ENCODE data around the gene EFCAB14. TPM values are rescaled to one million over a fixed set of nuclear protein-coding genes. Genes with fewer than 3 reads are reported as not detected.

EFCAB14 gene
- polyA plus RNA-seq, 4 donors = 25.0 to 80.0 (median 28.2) TPM

DNA sequence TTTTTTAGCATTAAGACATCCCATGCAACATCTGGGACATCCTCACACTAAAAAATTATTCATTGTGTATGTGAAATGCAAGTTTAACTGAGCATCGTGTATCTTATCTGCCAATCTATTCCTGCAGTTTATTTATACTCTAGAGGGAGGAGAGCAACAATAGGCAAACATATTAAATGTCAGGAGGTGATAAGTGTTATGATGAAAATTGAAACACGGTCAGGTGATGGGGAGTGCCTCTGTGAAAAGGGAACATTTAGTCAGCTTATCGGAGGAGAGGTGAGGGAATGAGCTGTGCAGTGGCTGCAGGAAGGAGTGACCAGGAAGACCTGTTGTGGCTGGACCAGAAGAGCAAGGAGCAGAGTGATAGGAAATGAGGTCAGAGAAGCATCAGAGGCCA is 775 bp upstream of the EFCAB14 start:
- peak overlapping the region; percentile 30 to 92 (median 63) for H3K27ac ChIP-seq (ENCODE audit: low read depth in 1 of 3, low read length in 2 of 3)
- WGBS, 3 donors = 6 to 12% (median 8%) methylated on average over 3 of the region's 3 CpGs
- H3K9me3 ChIP-seq (ENCODE audit: control insufficient read depth in 2 of 2, insufficient read depth in 1 of 2, low read depth in 1 of 2, low read length in 1 of 2) = no peaks in the 10 kb centered on the region
- peaks cover 3 to 20% (median 18%) of the 10 kb centered on the region in 3 donors for H3K4me1 ChIP-seq (ENCODE audit: control insufficient read depth in 3 of 3, insufficient read depth in 2 of 3, low read depth in 1 of 3, low read length in 2 of 3)
- no peak for FAIRE-seq
- H3K36me3 ChIP-seq (ENCODE audit: control insufficient read depth in 3 of 3, insufficient read depth in 2 of 3, low read depth in 1 of 3, low read length in 3 of 3) = peaks cover 0 to 3% (median 2%) of the 10 kb centered on the region in 3 donors
- no peaks in the 10 kb centered on the region for H3K27me3 ChIP-seq (ENCODE audit: control insufficient read depth in 3 of 3, insufficient read depth in 3 of 3, low read length in 3 of 3)
- peak; percentile 44 to 83 for DNase-seq
- no peak overlapping the region for H3K4me3 ChIP-seq (ENCODE audit: low read depth in 1 of 3, low read length in 3 of 3)

DNA sequence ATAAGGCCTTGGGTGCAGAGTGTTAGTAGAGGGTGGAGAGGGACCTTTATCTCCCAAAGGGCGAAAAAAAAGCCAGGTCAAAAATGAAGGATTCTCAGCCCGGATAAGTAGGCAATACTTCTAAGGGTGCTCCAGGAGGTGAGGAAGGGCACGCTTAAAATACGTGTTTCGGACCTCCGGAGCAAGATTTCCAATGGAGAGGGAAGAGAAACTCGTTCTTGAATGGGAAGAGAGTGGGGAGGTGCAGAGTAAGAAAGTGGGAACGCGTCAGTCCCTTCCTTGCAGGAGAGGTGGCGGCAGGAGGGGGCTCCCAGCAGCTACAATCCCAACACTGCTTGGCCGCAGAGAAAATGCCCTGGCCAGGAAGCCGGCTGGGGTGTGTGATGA is 581 bp downstream of the EFCAB14 start:
- WGBS, 3 donors = 1 to 3% (median 2%) methylated on average over 12 of the region's 12 CpGs
- no peaks in the 10 kb centered on the region for H3K27me3 ChIP-seq (ENCODE audit: control insufficient read depth in 3 of 3, insufficient read depth in 3 of 3, low read length in 3 of 3)
- FAIRE-seq = no peak
- no peaks in the 10 kb centered on the region for H3K9me3 ChIP-seq (ENCODE audit: control insufficient read depth in 2 of 2, insufficient read depth in 1 of 2, low read depth in 1 of 2, low read length in 1 of 2)
- peaks cover 3 to 8% (median 4%) of the 10 kb centered on the region in 3 donors for H3K36me3 ChIP-seq (ENCODE audit: control insufficient read depth in 3 of 3, insufficient read depth in 2 of 3, low read depth in 1 of 3, low read length in 3 of 3)
- H3K27ac ChIP-seq (ENCODE audit: low read depth in 1 of 3, low read length in 2 of 3) = peak overlapping the region; percentile 52 to 92 (median 85)
- H3K4me3 ChIP-seq (ENCODE audit: low read depth in 1 of 3, low read length in 3 of 3) = peak overlapping the region; percentile 94 to 99 (median 97)
- H3K4me1 ChIP-seq (ENCODE audit: control insufficient read depth in 3 of 3, insufficient read depth in 2 of 3, low read depth in 1 of 3, low read length in 2 of 3) = peaks cover 3 to 20% (median 18%) of the 10 kb centered on the region in 3 donors
- peak in 1 of 2 donors; percentile 16 for DNase-seq

DNA sequence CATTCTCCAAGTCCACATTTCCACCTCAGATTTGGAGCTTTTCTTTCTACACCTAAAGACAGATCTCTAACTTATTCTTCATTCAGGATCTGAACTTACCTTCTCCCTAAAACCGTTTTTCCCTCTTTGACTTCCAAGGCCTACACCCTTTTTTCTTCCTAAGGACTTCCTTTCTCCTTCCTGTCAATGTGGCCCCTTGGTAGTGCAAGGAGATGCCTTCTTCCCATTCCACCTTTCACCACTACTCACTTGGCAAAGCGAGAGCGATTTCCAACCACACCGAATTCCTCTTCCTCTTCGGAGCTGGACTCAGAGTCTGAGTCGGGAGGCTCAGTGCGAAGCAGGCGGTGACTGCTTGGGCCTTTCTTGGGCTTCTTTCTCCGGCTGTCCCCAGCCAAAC is 1.3 kb downstream of the EFCAB14 start:
- Histone ChIP-seq H3K9me3 (ENCODE audit: control insufficient read depth in 2 of 2, insufficient read depth in 1 of 2, low read depth in 1 of 2, low read length in 1 of 2) (no peaks in the 10 kb centered on the region), H3K4me3 (ENCODE audit: low read depth in 1 of 3, low read length in 3 of 3) (peak overlapping the region in 2 of 3 donors; percentile 94 to 97), H3K36me3 (ENCODE audit: control insufficient read depth in 3 of 3, insufficient read depth in 2 of 3, low read depth in 1 of 3, low read length in 3 of 3) (peaks cover 3 to 8% (median 4%) of the 10 kb centered on the region in 3 donors), H3K27me3 (ENCODE audit: control insufficient read depth in 3 of 3, insufficient read depth in 3 of 3, low read length in 3 of 3) (no peaks in the 10 kb centered on the region), H3K4me1 (ENCODE audit: control insufficient read depth in 3 of 3, insufficient read depth in 2 of 3, low read depth in 1 of 3, low read length in 2 of 3) (peaks cover 3 to 20% (median 18%) of the 10 kb centered on the region in 3 donors), H3K27ac (ENCODE audit: low read depth in 1 of 3, low read length in 2 of 3) (no peak overlapping the region)
- DNase-seq (peak in 1 of 2 donors; percentile 39), FAIRE-seq (no peak)
- 39 to 62% (median 53%) methylated on average over 9 of the region's 9 CpGs for WGBS, 3 donors

DNA sequence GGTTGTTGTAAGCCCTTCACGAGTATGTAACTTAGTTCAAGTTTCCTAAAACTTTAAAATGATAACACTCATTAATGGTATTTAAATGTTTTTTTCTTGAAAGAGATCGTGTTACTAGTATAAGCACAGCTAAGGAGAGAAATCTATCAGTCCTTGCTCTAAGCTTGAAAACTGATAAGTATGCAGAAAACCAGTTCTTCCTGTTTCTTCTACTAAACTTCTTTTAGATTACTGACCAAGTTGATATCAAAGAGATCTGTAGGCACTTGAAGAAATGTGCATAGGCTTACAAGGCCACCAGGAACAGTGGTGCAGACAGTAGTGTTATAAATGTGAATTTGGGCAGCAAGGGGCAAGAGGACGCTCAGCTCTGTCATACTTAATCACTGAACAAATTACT is 3.9 kb downstream of the EFCAB14 start:
- Histone ChIP-seq H3K9me3 (ENCODE audit: control insufficient read depth in 2 of 2, insufficient read depth in 1 of 2, low read depth in 1 of 2, low read length in 1 of 2) (no peaks in the 10 kb centered on the region), H3K4me3 (ENCODE audit: low read depth in 1 of 3, low read length in 3 of 3) (no peak overlapping the region), H3K4me1 (ENCODE audit: control insufficient read depth in 3 of 3, insufficient read depth in 2 of 3, low read depth in 1 of 3, low read length in 2 of 3) (peaks cover 3 to 30% (median 18%) of the 10 kb centered on the region in 3 donors), H3K27ac (ENCODE audit: low read depth in 1 of 3, low read length in 2 of 3) (no peak overlapping the region), H3K36me3 (ENCODE audit: control insufficient read depth in 3 of 3, insufficient read depth in 2 of 3, low read depth in 1 of 3, low read length in 3 of 3) (peaks cover 3 to 10% (median 7%) of the 10 kb centered on the region in 3 donors), H3K27me3 (ENCODE audit: control insufficient read depth in 3 of 3, insufficient read depth in 3 of 3, low read length in 3 of 3) (no peaks in the 10 kb centered on the region)
- no peak for DNase-seq
- 23 to 51% (median 31%) methylated on average over 3 of the region's 3 CpGs for WGBS, 3 donors
- FAIRE-seq = no peak

DNA sequence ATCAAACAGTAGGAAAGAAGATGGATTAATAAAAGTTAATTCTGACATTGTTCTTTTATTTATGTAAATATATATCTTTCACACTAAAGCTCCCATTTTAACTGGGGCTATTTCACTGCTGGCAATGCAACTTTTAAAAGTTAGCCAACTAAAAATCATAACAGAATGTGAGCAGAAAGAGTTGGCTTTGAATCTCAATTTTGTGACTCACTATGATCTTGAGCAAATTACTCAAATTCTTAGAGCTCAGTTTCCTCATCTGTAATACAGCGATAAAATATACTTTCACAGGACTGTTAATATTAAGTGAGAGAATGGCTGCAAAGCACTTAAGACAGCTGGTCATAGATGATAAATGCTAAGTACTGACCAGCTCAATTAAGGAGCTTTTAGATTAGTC is 10.8 kb downstream of the EFCAB14 start:
- 89 to 96% (median 94%) methylated on average over 1 of the region's 1 CpG for WGBS, 3 donors
- FAIRE-seq (no peak), DNase-seq (no peak)
- Histone ChIP-seq H3K4me1 (ENCODE audit: control insufficient read depth in 3 of 3, insufficient read depth in 2 of 3, low read depth in 1 of 3, low read length in 2 of 3) (peaks cover 0 to 11% (median 0%) of the 10 kb centered on the region in 3 donors), H3K27me3 (ENCODE audit: control insufficient read depth in 3 of 3, insufficient read depth in 3 of 3, low read length in 3 of 3) (no peaks in the 10 kb centered on the region), H3K27ac (ENCODE audit: low read depth in 1 of 3, low read length in 2 of 3) (no peak overlapping the region), H3K4me3 (ENCODE audit: low read depth in 1 of 3, low read length in 3 of 3) (no peak overlapping the region), H3K9me3 (ENCODE audit: control insufficient read depth in 2 of 2, insufficient read depth in 1 of 2, low read depth in 1 of 2, low read length in 1 of 2) (no peaks in the 10 kb centered on the region), H3K36me3 (ENCODE audit: control insufficient read depth in 3 of 3, insufficient read depth in 2 of 3, low read depth in 1 of 3, low read length in 3 of 3) (peaks cover 7 to 24% (median 12%) of the 10 kb centered on the region in 3 donors)

DNA sequence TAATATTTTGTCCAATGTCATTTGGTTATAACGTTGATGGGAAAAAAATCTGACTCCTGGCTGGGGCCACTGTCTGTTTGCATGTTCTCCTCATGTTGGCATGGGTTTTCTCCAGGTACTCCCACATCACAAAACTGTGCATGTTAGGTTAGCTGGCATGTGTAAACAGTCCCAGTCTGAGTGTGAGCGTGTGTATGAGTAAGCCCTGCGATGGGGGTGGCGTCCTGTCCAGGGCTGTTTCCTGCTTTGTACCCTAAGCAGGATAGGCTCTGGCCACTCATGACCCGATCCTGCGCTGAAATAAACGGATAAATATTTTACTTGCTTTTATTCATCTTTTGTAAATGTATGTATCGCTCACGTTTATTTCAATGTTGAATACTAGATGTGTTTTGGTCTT is 13.5 kb downstream of the EFCAB14 start:
- Histone ChIP-seq H3K9me3 (ENCODE audit: control insufficient read depth in 2 of 2, insufficient read depth in 1 of 2, low read depth in 1 of 2, low read length in 1 of 2) (no peaks in the 10 kb centered on the region), H3K4me3 (ENCODE audit: low read depth in 1 of 3, low read length in 3 of 3) (no peak overlapping the region), H3K4me1 (ENCODE audit: control insufficient read depth in 3 of 3, insufficient read depth in 2 of 3, low read depth in 1 of 3, low read length in 2 of 3) (no peaks in the 10 kb centered on the region), H3K36me3 (ENCODE audit: control insufficient read depth in 3 of 3, insufficient read depth in 2 of 3, low read depth in 1 of 3, low read length in 3 of 3) (peaks cover 7 to 27% (median 11%) of the 10 kb centered on the region in 3 donors), H3K27me3 (ENCODE audit: control insufficient read depth in 3 of 3, insufficient read depth in 3 of 3, low read length in 3 of 3) (no peaks in the 10 kb centered on the region), H3K27ac (ENCODE audit: low read depth in 1 of 3, low read length in 2 of 3) (no peak overlapping the region)
- DNase-seq (no peak), FAIRE-seq (no peak)
- 80 to 85% (median 83%) methylated on average over 9 of the region's 9 CpGs for WGBS, 3 donors

DNA sequence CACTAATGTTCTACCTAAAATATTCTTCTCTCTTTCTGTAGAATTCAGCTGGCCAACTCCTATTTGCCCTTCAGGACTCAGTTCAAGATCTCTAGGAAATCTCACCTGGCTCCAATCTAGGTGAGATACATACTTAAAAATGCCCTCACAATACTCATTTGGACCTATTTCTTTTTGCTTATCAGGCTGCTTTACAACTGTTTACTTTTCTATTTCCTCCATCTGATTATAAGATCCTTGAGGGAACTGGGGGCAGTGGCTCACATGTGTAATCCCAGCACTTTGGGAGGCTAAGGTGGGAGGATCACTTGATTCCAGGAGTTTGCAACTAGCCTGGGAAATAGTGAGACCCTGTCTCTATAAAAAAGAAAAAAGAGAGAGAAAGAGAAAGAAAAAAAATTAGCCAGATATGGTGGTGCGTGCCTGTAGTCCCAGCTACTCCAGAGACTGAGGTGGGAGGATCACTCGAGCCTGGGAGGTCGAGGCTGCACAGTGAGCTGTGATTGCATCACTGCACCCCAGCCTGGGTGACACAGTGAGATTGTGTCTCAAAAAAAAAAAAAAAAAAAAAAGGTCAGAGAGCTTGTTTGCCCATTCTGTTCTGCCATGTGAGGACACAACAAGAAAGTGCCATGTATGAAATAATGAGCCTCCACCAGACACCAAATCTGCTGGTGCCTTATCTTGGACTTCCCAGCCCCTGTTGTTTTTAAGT is 14.8 kb downstream of the EFCAB14 start:
- Histone ChIP-seq H3K4me3 (ENCODE audit: low read depth in 1 of 3, low read length in 3 of 3) (no peak overlapping the region), H3K27me3 (ENCODE audit: control insufficient read depth in 3 of 3, insufficient read depth in 3 of 3, low read length in 3 of 3) (no peaks in the 10 kb centered on the region), H3K4me1 (ENCODE audit: control insufficient read depth in 3 of 3, insufficient read depth in 2 of 3, low read depth in 1 of 3, low read length in 2 of 3) (no peaks in the 10 kb centered on the region), H3K9me3 (ENCODE audit: control insufficient read depth in 2 of 2, insufficient read depth in 1 of 2, low read depth in 1 of 2, low read length in 1 of 2) (no peaks in the 10 kb centered on the region), H3K27ac (ENCODE audit: low read depth in 1 of 3, low read length in 2 of 3) (no peak overlapping the region), H3K36me3 (ENCODE audit: control insufficient read depth in 3 of 3, insufficient read depth in 2 of 3, low read depth in 1 of 3, low read length in 3 of 3) (peaks cover 7 to 19% (median 8%) of the 10 kb centered on the region in 3 donors)
- WGBS, 3 donors = 63 to 76% (median 67%) methylated on average over 3 of the region's 3 CpGs
- DNase-seq (no peak), FAIRE-seq (no peak)

GRCh38 chr1:46699666-46700065 is 19.2 kb downstream of the EFCAB14 start:
- H3K27me3 ChIP-seq (ENCODE audit: control insufficient read depth in 3 of 3, insufficient read depth in 3 of 3, low read length in 3 of 3) = no peaks in the 10 kb centered on the region
- 53 to 78% (median 54%) methylated on average over 3 of the region's 3 CpGs for WGBS, 3 donors
- DNase-seq (no peak), FAIRE-seq (no peak)
- H3K4me3 ChIP-seq (ENCODE audit: low read depth in 1 of 3, low read length in 3 of 3) = no peak overlapping the region
- H3K27ac ChIP-seq (ENCODE audit: low read depth in 1 of 3, low read length in 2 of 3) = no peak overlapping the region
- no peaks in the 10 kb centered on the region for H3K9me3 ChIP-seq (ENCODE audit: control insufficient read depth in 2 of 2, insufficient read depth in 1 of 2, low read depth in 1 of 2, low read length in 1 of 2)
- H3K36me3 ChIP-seq (ENCODE audit: control insufficient read depth in 3 of 3, insufficient read depth in 2 of 3, low read depth in 1 of 3, low read length in 3 of 3) = peaks cover 8 to 18% (median 17%) of the 10 kb centered on the region in 3 donors
- no peaks in the 10 kb centered on the region for H3K4me1 ChIP-seq (ENCODE audit: control insufficient read depth in 3 of 3, insufficient read depth in 2 of 3, low read depth in 1 of 3, low read length in 2 of 3)
